GM12874 (cell line): ENCODE results near the gene ITM2C.

ENCODE experiments used
- CTCF ChIP-seq: IDR thresholded peaks from 2 replicates; pipeline ENCODE4 v1.5.1; 2011; ENCODE audit warnings: low read depth, mild to moderate bottlenecking, control low read depth, low read length, moderate library complexity; ENCODE audit not compliant: insufficient read depth

Gene ITM2C

GRCh38 chr2:230915319-230915718 lies 50.6 kb downstream of the ITM2C start:
- no peak for TF ChIP-seq CTCF

- no peak for TF ChIP-seq CTCF
These were observed 51.5 kb downstream of the ITM2C start for GRCh38 chr2:230916218-230916617.

- no peak for TF ChIP-seq CTCF
These were observed 54.5 kb downstream of the ITM2C start for GRCh38 chr2:230919240-230919639.

DNA sequence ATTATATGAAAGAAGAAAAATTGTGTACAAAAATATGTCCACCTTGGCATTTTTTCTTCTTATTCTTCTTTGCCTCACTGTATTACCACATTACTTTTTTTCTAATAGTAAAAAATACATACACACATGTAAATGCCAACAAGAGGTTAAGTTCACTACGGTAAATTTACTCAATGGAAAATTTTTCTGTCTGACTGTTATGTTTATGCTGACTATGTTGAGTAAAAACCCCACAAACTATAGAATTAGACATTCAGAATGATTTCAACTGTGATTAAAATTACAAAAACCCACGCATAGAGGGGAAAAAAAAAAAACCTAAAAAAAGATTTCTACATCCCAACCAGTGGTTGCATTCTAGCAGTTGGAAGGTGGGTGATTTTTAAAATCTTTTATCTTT lies 54.9 kb downstream of the ITM2C start:
- no peak for TF ChIP-seq CTCF

GRCh38 chr2:230920167-230920566 lies 55.4 kb downstream of the ITM2C start:
- TF ChIP-seq CTCF: no peak

GRCh38 chr2:230921806-230922595 lies 57.3 kb downstream of the ITM2C start:
- TF ChIP-seq CTCF: no peak

- TF ChIP-seq CTCF: no peak
These were observed 58.4 kb downstream of the ITM2C start for GRCh38 chr2:230922951-230923717.
